T-helper 22 cell (primary cell): ENCODE measurements around the gene FBLN7.

Source experiments
- DNase-seq: peaks from one replicate; pipeline ENCODE4 v3.0.0-alpha.2; 2020; ENCODE audit warnings: low read depth

FBLN7 gene

GRCh38 chr2:112157472-112157871 is 19.3 kb downstream of the FBLN7 start:
- DNase-seq, result no peak

- DNase-seq, result no peak
These were observed 21.3 kb downstream of the FBLN7 start for GRCh38 chr2:112159454-112159921.

GRCh38 chr2:112160283-112161250 is 22.4 kb downstream of the FBLN7 start:
- no peak for DNase-seq

GRCh38 chr2:112161431-112162145 is 23.4 kb downstream of the FBLN7 start:
- DNase-seq, result no peak

- DNase-seq, result no peak
These were observed 24.2 kb downstream of the FBLN7 start for GRCh38 chr2:112162341-112162740.

GRCh38 chr2:112162956-112163355 is 24.8 kb downstream of the FBLN7 start:
- no peak for DNase-seq

GRCh38 chr2:112163541-112163981 is 25.4 kb downstream of the FBLN7 start:
- DNase-seq, result no peak

GRCh38 chr2:112164876-112165275 is 26.7 kb downstream of the FBLN7 start:
- no peak for DNase-seq

- DNase-seq, result no peak
These were observed 27.1 kb downstream of the FBLN7 start for GRCh38 chr2:112165296-112165695.

GRCh38 chr2:112166806-112167499 is 28.8 kb downstream of the FBLN7 start:
- no peak for DNase-seq

- DNase-seq, result no peak
These were observed 30.4 kb downstream of the FBLN7 start for GRCh38 chr2:112168422-112169124.

- DNase-seq, result no peak
These were observed 32.3 kb downstream of the FBLN7 start for GRCh38 chr2:112170495-112170894.

GRCh38 chr2:112173646-112174319 is 35.6 kb downstream of the FBLN7 start:
- no peak for DNase-seq

GRCh38 chr2:112174383-112174782 is 36.2 kb downstream of the FBLN7 start:
- DNase-seq, result no peak

GRCh38 chr2:112175333-112175732 is 37.1 kb downstream of the FBLN7 start:
- no peak for DNase-seq

GRCh38 chr2:112175958-112176573 is 37.9 kb downstream of the FBLN7 start:
- no peak for DNase-seq

- DNase-seq, result peak; percentile 46
These were observed 43.5 kb downstream of the FBLN7 start for GRCh38 chr2:112181571-112182290.

- peak; percentile 37 for DNase-seq
These were observed 44.4 kb downstream of the FBLN7 start for GRCh38 chr2:112182581-112183034.

GRCh38 chr2:112183327-112184025 is 45.3 kb downstream of the FBLN7 start:
- no peak for DNase-seq
